ENCODE results near the gene PPP2R3A. TPM values are rescaled to one million over a fixed set of nuclear protein-coding genes. Genes with fewer than 3 reads are reported as not detected.

PPP2R3A gene
- total RNA-seq, 2 donors from 2014 or later: 11.2 to 22.4 TPM

DNA sequence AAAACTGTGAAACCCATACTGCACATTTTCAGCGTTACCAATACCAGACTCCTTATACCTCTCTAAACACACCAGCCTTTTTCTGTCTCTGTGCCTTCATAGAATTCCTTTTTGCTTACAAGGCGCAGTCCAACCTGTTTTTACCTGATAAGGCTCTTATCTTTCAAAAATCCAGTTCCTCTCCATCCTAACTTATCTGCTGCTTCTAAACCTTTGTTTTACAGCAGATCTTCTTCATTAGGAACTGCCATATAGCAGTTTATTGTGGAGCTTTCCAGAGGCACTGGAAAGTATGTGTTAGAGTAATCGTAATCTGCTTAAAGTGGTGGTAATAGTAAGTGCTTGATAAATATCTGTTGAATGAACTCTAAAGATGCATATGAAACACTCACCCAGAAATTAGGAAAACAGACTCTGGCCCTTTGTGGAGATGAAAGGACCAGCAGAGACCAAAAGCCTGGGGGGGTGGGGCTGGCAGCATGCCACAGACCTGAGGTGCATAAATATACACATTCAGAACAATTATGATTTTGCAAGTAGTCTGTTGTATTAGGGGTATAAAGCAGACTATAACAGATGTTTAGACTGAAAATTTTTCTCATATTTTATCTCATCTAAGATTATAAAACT, 29.3 kb downstream of the PPP2R3A start:
- WGBS, 2 donors: 73 to 74% methylated on average over 3 of the region's 3 CpGs
- H3K4me1 ChIP-seq: peaks cover 6% of the 10 kb centered on the region
- H3K36me3 ChIP-seq (replicated peaks in 1 of 2; ENCODE audit: insufficient read depth in 1 of 2, low read depth in 2 of 2): no peaks in the 10 kb centered on the region
- ATAC-seq: no peak
- TF ChIP-seq, protein P1, sequence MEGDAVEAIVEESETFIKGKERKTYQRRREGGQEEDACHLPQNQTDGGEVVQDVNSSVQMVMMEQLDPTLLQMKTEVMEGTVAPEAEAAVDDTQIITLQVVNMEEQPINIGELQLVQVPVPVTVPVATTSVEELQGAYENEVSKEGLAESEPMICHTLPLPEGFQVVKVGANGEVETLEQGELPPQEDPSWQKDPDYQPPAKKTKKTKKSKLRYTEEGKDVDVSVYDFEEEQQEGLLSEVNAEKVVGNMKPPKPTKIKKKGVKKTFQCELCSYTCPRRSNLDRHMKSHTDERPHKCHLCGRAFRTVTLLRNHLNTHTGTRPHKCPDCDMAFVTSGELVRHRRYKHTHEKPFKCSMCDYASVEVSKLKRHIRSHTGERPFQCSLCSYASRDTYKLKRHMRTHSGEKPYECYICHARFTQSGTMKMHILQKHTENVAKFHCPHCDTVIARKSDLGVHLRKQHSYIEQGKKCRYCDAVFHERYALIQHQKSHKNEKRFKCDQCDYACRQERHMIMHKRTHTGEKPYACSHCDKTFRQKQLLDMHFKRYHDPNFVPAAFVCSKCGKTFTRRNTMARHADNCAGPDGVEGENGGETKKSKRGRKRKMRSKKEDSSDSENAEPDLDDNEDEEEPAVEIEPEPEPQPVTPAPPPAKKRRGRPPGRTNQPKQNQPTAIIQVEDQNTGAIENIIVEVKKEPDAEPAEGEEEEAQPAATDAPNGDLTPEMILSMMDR (IDR thresholded peaks at IDR 0.05): no peak
- TF ChIP-seq POLR2A (IDR thresholded peaks at IDR 0.05): no peak
- intact Hi-C loops (cut with DNase I): no loop called here
- H3K9me3 ChIP-seq: no peaks in the 10 kb centered on the region
- peak in 1 of 4 donors; percentile 19 for DNase-seq
- no peaks in the 10 kb centered on the region for H3K27me3 ChIP-seq
- no peak overlapping the region for H3K4me3 ChIP-seq
- no peak overlapping the region for H3K27ac ChIP-seq

DNA sequence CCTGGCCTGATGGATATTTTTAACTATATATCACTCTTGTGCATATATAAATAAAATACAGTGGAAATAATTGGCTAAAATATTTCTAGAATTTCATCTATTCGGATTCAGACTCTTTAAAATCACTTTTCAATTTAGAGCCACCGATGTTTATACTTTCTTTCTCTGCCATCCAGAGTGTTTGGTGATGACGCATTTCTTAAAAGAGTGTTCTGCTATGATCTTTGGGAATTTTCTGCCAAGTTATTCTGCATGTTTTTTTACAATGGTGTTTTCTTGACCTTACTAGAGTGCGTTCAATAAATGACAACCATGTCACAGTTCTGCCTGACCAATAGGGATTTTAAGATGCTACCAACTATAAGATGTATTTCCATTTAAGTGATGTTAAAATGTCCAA, 30.2 kb downstream of the PPP2R3A start:
- Histone ChIP-seq H3K4me1 (peaks cover 6% of the 10 kb centered on the region), H3K27ac (no peak overlapping the region), H3K36me3 (replicated peaks in 1 of 2; ENCODE audit: insufficient read depth in 1 of 2, low read depth in 2 of 2) (no peaks in the 10 kb centered on the region), H3K9me3 (no peaks in the 10 kb centered on the region), H3K4me3 (no peak overlapping the region), H3K27me3 (no peaks in the 10 kb centered on the region)
- intact Hi-C loops (cut with DNase I): no loop called here
- DNase-seq: no peak
- ATAC-seq: no peak
- WGBS, 2 donors: 91 to 95% methylated on average over 4 of the region's 4 CpGs
- TF ChIP-seq, protein P1 (IDR thresholded peaks at IDR 0.05): no peak
- TF ChIP-seq POLR2A (IDR thresholded peaks at IDR 0.05): no peak

DNA sequence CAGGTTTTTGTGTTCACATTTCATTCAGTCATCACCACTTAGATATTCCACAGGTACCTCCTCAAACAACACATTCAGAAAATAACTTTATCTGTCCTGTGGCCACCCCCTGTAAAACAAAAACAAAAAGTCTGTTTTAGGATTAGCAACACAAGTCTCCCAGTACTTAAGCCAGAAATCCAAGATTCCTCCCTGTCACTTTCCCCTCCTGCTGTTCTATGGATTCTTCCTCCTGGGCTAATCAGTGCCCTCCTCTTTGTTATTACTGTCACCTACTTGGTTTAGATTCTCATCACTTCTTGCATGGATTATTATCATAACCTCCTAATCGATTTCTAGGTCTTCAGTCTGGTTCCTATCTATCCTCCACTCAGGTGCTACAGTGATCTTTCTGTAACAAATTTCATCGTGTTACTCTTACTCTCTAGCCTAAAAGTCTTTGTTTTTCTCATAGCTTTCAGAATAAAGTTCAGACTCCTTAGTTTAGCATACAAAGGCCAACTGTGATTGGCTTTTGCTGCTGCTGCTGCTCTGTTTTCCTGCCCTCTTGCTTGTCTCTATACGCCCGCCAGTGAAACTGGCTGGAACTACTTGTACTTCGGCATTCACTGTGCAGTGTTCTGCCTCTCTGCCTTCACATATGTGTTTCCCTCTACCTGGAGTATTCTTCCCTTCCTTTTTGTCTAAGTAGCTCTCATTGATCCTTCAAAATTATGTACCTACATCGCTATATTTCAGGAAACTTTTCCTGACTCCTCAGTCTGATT, 32.2 kb downstream of the PPP2R3A start:
- no peaks in the 10 kb centered on the region for H3K27me3 ChIP-seq
- no peaks in the 10 kb centered on the region for H3K36me3 ChIP-seq (replicated peaks in 1 of 2; ENCODE audit: insufficient read depth in 1 of 2, low read depth in 2 of 2)
- intact Hi-C loops (cut with DNase I): no loop called here
- H3K27ac ChIP-seq: no peak overlapping the region
- 90 to 92% methylated on average over 6 of the region's 6 CpGs for WGBS, 2 donors
- ATAC-seq (no peak), DNase-seq (no peak)
- peaks cover 6% of the 10 kb centered on the region for H3K4me1 ChIP-seq
- TF ChIP-seq, protein P1 (IDR thresholded peaks at IDR 0.05): no peak
- TF ChIP-seq POLR2A (IDR thresholded peaks at IDR 0.05): no peak
- no peak overlapping the region for H3K4me3 ChIP-seq
- no peaks in the 10 kb centered on the region for H3K9me3 ChIP-seq

DNA sequence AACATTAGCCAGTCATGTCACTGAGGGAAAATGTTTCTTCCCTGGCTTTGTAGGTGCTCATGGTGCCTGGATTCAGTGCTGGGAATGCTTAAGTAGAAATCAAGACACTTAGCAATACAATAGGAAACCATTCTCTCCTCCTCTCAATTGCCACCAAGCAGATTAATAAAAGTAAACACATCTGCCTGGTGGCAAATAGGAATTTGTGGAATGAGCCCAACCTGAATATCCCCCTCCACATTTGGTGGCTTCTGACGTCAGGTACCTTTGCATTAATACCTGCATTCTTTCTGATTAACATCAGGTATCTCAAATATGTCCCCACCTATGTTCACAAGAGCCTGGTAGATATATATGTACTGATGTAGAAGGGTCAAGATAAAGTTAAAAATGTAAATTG, 42.7 kb downstream of the PPP2R3A start:
- ATAC-seq (no peak), DNase-seq (no peak)
- Histone ChIP-seq H3K27ac (no peak overlapping the region), H3K27me3 (no peaks in the 10 kb centered on the region), H3K9me3 (no peaks in the 10 kb centered on the region), H3K36me3 (replicated peaks in 1 of 2; ENCODE audit: insufficient read depth in 1 of 2, low read depth in 2 of 2) (no peaks in the 10 kb centered on the region), H3K4me1 (no peaks in the 10 kb centered on the region), H3K4me3 (no peak overlapping the region)
- TF ChIP-seq, protein P1 (IDR thresholded peaks at IDR 0.05): no peak
- no peak for TF ChIP-seq POLR2A (IDR thresholded peaks at IDR 0.05)
- WGBS, 2 donors: 81 to 85% methylated on average over 1 of the region's 1 CpG
- intact Hi-C loops (cut with DNase I): no loop called here

All from body of pancreas (tissue), 4 donors.